HTERT RPE-1 (cell line): Measurements from ENCODE around the gene CHRM1.
"Not testable (repeated sequence)": the region's sequence is repeated elsewhere in the genome, so short reads cannot be mapped to it uniquely, and the experiment has no call there.

Source experiments
- in situ Hi-C: fragments of 300-500 bp; cut with MboI; formaldehyde crosslinking; loops from 4 replicates; pipeline ENCODE4 v1.14.3; 2020; ENCODE audit warnings: low sequenced_read_pairs

The CHRM1 gene

DNA sequence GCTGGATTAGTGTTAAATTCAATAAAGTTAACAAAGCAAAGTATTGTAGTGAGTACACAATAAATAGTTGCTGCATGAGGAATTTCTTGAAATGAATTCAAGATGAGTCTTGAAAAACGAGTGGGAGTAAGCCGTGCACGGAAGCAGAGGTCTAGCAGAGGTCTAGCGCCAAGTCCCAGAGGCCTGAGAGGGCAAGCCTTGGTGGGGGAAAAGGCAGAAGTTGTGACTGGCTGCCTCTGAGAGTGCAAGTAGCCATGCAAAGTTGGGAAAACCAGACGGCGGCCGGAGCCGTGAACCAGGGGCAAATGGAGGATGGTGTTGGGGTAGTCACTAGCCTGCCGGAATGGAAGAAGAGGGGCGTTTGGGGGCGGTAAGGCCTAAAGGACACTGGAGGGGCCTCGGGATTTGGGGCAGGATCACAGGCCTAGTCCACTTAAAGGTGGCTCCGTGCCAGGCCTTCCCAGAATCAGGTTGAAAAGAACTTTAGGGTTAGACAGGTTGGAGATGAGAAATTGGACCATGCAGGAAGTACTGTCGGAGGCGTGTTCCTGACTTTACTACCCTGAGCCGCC, 40.8 kb downstream of the CHRM1 start:
- in situ Hi-C loops, result no loop called here

DNA sequence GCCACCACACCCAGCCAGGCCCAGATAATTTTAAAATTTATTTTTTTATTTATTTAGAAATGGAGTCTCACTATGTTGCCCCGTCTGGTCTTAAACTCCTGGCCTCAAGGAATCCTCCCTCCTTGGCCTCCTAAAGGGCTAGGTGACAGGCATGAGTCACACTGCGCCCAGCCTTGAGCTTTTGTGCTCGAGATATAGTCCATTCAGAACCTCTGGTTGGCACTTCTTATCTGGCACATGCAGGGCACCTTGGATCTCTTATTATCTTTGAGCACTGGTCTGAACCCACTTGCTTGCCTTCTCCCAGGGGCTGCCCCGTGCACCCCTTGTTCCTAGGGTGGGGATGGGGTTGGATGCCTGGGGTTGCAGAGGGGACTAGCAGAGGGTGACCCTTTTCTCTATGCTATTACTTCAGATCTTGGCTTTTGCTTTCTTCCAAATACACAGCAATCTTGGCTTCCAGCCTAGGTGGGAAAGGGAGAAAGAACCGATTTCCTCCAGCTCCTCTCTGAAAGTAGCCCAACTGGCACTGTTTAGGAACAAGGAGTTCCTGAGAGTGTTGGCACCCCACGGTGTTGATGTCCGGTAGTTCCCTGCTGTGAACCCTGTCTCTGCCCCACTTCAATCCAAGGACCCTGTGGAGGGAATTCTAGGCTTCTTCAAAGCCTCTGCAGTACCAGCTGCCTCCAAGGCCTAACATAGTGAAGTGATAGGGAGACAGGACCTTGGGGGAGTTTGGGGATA, 41.8 kb downstream of the CHRM1 start:
- in situ Hi-C loops, result no loop called here

DNA sequence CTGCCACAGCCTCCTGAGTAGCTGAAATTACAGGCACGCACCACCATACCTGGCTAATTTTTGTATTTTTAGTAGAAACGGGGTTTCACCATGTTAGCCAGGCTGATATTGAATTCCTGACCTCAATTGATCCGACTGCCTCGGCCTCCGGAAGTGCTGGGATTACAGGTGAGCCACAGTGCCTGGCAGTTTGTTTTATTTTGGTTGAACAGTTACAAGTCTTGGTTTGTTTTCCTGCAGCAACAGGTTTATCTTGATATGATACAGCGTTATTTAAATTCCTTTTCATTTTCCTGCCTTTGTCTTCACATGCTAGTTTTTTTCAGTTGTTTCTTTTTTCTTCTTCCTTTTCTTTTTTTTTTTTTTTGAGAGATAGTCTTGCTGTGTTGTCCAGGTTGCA, 44.5 kb downstream of the CHRM1 start:
- in situ Hi-C loops, result no loop called here

DNA sequence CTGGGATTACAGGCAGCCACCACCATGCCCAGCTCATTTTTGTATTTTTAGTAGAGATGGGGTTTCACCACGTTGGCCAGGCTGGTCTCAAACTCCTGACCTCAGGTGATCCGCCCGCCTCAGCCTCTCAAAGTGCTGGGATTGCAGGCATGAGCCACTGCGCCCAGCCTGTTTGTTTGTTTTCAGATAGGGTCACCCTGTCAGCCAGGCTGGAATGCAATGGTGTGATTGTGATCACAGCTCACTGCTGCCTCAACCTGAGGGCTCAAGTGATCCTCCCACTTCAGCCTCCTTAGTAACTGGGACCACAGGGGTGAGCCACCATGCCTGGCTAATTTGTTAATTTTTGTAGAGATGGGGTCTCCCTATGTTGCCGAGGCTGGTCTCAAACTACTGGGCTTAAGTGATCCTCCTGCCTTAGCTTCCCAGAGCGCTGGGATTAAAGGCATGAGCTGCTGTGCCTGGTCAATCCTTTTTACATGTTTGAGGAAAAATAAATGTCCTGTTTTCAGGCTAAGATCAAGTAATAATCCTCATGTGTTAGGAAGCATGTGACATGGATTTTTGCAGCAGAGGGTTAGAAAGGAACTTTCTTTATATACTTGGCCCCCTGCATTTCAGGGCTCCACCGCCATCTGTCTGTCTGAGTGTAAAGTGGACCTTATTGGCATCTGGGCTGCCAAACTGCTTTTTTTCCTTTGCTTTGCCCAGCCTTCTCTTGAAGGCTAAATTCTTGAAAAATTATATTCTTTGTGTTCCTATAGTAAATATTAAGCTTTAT, 45.3 kb downstream of the CHRM1 start:
- in situ Hi-C loops, result no loop called here

DNA sequence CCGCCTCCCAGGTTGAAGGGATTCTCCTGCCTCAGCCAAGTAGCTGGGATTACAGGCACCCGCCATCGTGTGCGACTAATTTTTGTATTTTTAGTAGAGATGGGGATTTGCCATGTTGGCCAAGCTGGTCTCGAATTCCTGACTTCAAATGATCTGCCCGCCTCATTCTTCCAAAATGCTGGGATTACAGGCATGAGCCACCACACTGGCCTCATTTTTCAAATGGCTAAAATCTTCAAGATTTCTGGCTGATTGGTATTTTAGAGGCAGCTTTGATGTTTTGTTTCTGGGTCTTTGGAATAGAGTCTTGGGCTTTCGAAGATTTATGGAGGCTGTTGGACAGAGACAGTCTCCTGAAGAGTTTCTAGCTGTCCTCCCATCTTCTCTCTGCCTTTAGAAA, 46.3 kb downstream of the CHRM1 start:
- in situ Hi-C loops, result no loop called here

DNA sequence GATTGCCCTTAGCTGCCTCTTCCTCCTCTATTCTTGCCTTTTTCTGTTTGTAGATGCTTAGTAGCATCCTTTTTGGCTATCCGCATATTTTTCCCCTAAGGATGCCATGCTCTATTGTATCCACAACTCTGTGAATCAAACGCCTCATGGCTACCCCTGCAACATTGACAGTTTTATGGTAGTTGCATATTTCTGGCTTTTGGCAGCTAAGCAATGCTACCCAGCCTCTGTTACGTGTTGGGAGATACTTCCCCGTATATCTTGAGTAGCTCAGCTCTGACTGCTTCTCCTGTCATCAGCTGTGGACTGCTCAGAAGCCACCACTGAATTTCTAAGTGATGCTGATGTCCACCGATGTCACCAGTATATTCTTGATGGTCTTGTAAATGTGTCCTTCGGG, 55.5 kb downstream of the CHRM1 start:
- in situ Hi-C loops, result no loop called here

DNA sequence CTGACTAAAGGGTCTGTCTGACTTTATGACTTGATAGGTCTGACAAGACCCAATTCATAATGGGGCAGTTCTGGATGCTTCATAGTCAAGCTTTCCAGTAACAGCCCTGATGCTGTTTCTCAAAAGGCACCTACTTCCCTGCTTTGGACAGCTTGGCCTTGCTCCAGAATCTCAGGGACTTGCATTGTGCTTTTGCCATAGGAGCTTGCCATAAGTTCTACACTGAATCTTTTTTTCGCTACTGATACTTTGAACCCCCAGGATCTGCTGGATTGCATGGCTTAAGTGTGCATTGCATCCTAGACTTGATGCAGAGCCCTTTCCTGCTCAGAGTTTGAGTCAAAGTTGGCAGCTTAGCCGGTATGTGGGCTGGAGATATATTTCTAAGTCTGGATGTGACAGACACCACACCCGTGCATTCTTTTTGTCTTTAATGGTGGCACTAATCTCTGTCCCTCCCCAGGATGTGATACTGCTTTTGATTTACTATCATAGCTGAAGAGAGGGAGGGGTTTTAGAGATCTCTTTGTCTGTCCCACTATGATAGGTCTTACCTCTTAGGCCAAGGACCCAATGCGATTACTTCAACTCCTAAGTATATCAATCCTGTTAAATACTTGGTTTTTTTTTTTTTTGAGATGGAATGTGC, 57.4 kb downstream of the CHRM1 start:
- in situ Hi-C loops, result no loop called here

DNA sequence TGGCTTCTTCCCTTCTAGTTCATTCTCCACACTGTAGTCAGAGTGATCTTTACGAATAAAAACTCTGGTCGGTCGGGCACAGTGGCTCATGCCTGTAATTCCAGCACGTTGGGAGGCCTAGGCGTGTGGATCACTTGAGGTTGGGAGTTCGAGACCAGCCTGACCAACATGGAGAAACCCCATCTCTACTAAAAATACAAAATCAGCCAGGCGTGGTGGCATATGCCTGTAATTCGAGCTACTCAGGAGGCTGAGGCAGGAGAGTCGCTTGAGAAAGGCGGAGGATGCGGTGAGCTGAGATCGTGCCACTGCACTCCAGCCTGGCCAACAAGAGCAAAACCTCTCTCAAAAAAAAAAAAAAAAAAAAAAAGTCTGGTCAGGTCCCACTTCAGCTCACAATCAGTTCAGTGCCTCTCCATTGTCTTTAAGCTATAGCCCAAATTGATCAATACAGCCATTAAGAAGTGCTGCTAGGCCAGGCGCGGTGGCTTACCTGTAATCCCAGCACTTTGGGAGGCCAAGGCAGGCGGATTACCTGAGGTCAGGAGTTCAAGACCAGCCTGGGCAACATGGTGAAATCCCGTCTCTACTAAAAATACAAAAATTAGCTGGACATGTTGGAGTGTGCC, 59.5 kb downstream of the CHRM1 start:
- in situ Hi-C loops, result not testable (repeated sequence)

DNA sequence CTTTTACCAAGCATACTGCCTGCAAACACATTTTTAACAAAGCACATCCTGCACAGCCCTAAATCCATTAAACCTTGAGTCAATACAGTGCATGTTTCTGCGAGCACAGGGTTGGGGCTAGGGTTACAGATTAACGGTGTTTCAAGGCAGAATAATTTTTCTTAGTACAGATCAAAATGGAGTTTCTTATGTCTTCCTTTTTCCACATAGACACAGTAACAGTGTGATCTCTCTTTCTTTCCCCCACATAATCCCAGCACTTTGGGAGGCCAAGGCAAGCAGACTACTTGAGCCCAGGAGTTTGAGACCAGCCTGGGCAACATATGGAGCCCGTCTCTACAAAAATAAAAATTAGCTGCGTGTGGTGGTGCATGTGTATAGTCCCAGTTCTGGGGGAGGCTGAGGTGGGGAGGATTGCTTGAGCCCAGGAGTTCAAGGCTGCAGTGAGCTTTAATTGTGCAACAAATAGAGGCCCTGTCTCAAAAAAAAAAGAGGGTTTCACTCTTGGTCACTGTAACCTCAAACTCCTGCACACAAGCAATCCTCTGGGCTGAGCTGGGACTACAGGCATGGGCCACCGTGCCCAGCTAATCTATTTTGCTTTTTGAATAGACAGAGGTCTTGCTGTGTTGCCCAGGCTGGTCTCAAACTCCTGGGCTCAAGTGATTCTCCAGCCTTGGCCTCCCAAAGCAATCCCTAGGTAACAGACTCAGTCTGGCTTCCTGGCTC, 60.2 kb downstream of the CHRM1 start:
- in situ Hi-C loops, result no loop called here

DNA sequence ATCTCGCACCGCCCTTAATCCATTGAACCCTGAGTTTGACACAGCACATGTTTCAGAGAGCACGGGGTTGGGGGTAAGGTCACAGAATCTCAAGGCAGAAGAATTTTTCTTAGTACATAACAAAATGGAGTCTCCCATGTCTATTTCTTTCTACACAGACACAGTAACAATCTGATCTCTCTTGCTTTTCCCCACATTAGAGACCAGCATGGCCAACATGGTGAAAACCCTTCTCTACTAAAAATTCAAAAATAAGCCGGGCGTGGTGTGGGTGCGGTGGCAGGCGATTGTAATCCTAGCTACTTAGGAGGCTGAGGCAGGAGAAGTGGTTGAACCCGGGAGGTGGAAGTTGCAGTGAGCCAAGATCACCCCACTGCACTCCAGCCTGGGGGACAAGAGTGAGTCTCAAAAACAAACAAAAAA, 61.9 kb downstream of the CHRM1 start:
- in situ Hi-C loops, result not testable (repeated sequence)
